Mesendoderm (in vitro differentiated cells): ENCODE data around the gene TSC22D3.
"Not testable (repeated sequence)": the region's sequence is repeated elsewhere in the genome, so short reads cannot be mapped to it uniquely, and the experiment has no call there.

Experiments used
- DNase-seq: peaks from one replicate; pipeline ENCODE4 v3.0.0; 2013
- H2AK5ac ChIP-seq: 2 replicates; pipeline ENCODE4 v1.6.1; 2013; ENCODE audit warnings: low read length, inconsistent platforms
- H2BK120ac ChIP-seq: 2 replicates; pipeline ENCODE4 v1.6.1; 2013; ENCODE audit warnings: low read depth, mild to moderate bottlenecking, low read length, moderate library complexity, mixed read lengths
- H2BK15ac ChIP-seq: replicated peaks from 2 replicates; pipeline ENCODE4 v1.6.1; 2013; ENCODE audit warnings: low read depth, mild to moderate bottlenecking, moderate library complexity
- H2BK5ac ChIP-seq: 2 replicates; pipeline ENCODE4 v1.6.1; 2013; ENCODE audit warnings: low read length, inconsistent platforms
- H3K18ac ChIP-seq: 2 replicates; pipeline ENCODE4 v1.6.1; 2013; ENCODE audit warnings: mild to moderate bottlenecking, low read length, mixed read lengths
- H3K23ac ChIP-seq: one replicate; pipeline ENCODE4 v1.6.1; 2013; ENCODE audit warnings: low read length
- H3K27ac ChIP-seq: 2 replicates; pipeline ENCODE4 v1.5.1; 2013; ENCODE audit warnings: low read depth, mild to moderate bottlenecking, inconsistent platforms, low read length, moderate library complexity
- H3K27me3 ChIP-seq: 2 replicates; pipeline ENCODE4 v1.6.1; 2013; ENCODE audit warnings: low read length, control low read depth, mild to moderate bottlenecking, inconsistent platforms; ENCODE audit not compliant: insufficient read depth, poor library complexity
- H3K36me3 ChIP-seq: 2 replicates; pipeline ENCODE4 v1.6.1; 2013; ENCODE audit warnings: low read length, inconsistent platforms; ENCODE audit not compliant: control insufficient read depth, insufficient read depth
- H3K4ac ChIP-seq: one replicate; pipeline ENCODE4 v1.6.1; 2013; ENCODE audit warnings: low read depth, mild to moderate bottlenecking, low read length, moderate library complexity
- H3K4me1 ChIP-seq: 2 replicates; pipeline ENCODE4 v1.6.1; 2013; ENCODE audit warnings: low read depth, low read length, inconsistent platforms; ENCODE audit not compliant: control insufficient read depth
- H3K4me2 ChIP-seq: 2 replicates; pipeline ENCODE4 v1.6.1; 2013; ENCODE audit warnings: low read length
- H3K4me3 ChIP-seq: 2 replicates; pipeline ENCODE4 v1.5.1; 2013; ENCODE audit warnings: mild to moderate bottlenecking, low read length
- H3K56ac ChIP-seq: one replicate; pipeline ENCODE4 v1.6.1; 2013; ENCODE audit warnings: low read length
- H3K79me1 ChIP-seq: 2 replicates; pipeline ENCODE4 v1.6.1; 2013; ENCODE audit warnings: low read length, inconsistent platforms
- H3K79me2 ChIP-seq: 2 replicates; pipeline ENCODE4 v1.6.1; 2013; ENCODE audit warnings: mild to moderate bottlenecking, low read length; ENCODE audit not compliant: control insufficient read depth, insufficient read depth
- H3K9ac ChIP-seq: 2 replicates; pipeline ENCODE4 v1.6.1; 2013; ENCODE audit warnings: low read length, inconsistent platforms
- H4K5ac ChIP-seq: one replicate; pipeline ENCODE4 v1.6.1; 2013; ENCODE audit warnings: low read length
- H4K8ac ChIP-seq: one replicate; pipeline ENCODE4 v1.6.1; 2013; ENCODE audit warnings: low read depth, mild to moderate bottlenecking, control low read depth, low read length, moderate library complexity
- WGBS: extraction: QIAGEN DNeasy Blood & Tissue Kit; methylation state at CpG from one replicate; pipeline ENCODE4 v1.1.7; 2013; ENCODE audit warnings: low lambda C conversion rate, missing lambda C conversion rate; ENCODE audit not compliant: insufficient coverage; ENCODE audit errors: extremely low coverage; 5-methylcytosine and 5-hydroxymethylcytosine counted together

Gene TSC22D3

DNA sequence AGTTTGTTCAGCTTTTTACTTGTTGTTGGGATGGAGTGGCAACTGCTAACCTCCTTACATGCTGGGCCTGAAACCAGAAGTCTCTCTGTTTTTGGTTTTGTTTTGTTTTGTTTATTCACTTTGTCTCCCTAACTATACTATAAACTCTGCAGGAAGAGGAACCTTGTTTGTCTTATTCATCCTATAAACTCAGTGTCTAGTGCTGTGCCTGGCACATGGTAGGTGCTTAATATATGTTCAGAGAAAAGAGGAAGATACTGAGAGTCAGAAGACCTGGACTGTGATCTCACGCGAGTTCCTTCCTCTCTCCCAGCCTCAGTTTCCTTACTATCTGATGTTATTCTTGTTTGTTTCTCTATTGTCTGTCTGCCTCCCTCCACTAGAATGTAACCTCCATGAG lies 76.0 kb downstream of the TSC22D3 start:
- no peak overlapping the region for H3K56ac ChIP-seq
- H3K4me1 ChIP-seq, result no peaks in the 10 kb centered on the region
- H3K18ac ChIP-seq, result no peak overlapping the region
- no peak overlapping the region for H3K4ac ChIP-seq
- H3K79me1 ChIP-seq, result no peaks in the 10 kb centered on the region
- H2AK5ac ChIP-seq, result no peak overlapping the region
- H3K4me2 ChIP-seq, result no peak overlapping the region
- H2BK15ac ChIP-seq, result no peak overlapping the region
- no peak overlapping the region for H4K5ac ChIP-seq
- H3K9ac ChIP-seq, result no peak overlapping the region
- no peak overlapping the region for H2BK5ac ChIP-seq
- no peak overlapping the region for H3K23ac ChIP-seq
- no peak overlapping the region for H3K27ac ChIP-seq
- no peak overlapping the region for H4K8ac ChIP-seq
- no peaks in the 10 kb centered on the region for H3K79me2 ChIP-seq
- DNase-seq, result no peak
- H3K27me3 ChIP-seq, result no peaks in the 10 kb centered on the region
- H3K4me3 ChIP-seq, result no peak overlapping the region
- H2BK120ac ChIP-seq, result no peak overlapping the region
- no peaks in the 10 kb centered on the region for H3K36me3 ChIP-seq
- no CpG with 5 or more reads among the region's 2 CpGs for WGBS

DNA sequence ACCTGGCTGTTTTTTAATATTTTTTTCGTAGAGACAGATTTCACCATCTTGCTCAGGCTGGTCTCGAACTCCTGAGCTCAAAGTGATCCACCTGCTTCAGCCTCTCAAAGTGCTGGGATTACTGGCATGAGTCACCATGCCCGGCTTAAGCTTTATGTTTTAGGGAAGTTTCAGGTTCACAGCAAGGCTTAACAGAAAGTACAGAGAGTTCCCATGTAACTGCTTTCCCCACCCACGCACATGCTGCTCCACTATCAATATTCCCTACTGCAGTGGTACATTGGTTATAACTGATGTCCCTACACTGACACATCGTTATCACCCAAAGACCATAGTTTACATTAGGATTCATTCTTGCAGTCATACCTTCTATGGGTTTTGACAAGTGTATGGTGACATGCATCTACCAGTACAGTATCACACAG lies 84.6 kb downstream of the TSC22D3 start:
- H3K27ac ChIP-seq, result no peak overlapping the region
- no CpG with 5 or more reads among the region's 5 CpGs for WGBS
- H3K9ac ChIP-seq, result no peak overlapping the region

DNA sequence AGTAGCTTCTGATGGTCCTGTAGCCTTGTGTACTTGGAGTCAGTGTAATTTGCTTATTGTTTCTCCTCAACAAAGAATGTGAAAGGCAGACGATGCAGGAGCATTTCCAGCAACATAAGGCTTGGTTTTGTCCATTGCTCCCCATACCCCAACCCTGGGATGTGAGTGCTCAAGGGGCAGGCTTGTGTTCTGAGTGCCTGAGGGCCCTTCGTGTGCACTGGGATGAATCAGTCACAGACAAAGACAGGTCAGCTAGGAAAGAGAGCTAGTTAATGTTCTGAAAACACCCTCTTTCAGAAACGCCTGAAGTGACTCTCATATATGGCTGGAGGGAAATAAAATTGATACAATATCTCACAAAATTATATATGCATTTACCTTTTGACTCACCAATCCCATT lies 88.1 kb downstream of the TSC22D3 start:
- no peak overlapping the region for H3K18ac ChIP-seq
- no peak overlapping the region for H3K23ac ChIP-seq
- no peak overlapping the region for H3K4ac ChIP-seq
- no peak for DNase-seq
- H3K4me2 ChIP-seq, result no peak overlapping the region
- no peak overlapping the region for H3K27ac ChIP-seq
- no peaks in the 10 kb centered on the region for H3K27me3 ChIP-seq
- no peaks in the 10 kb centered on the region for H3K36me3 ChIP-seq
- H3K56ac ChIP-seq, result no peak overlapping the region
- no peak overlapping the region for H2BK5ac ChIP-seq
- no peaks in the 10 kb centered on the region for H3K79me2 ChIP-seq
- no peak overlapping the region for H2BK15ac ChIP-seq
- H3K9ac ChIP-seq, result no peak overlapping the region
- no peak overlapping the region for H4K8ac ChIP-seq
- no peaks in the 10 kb centered on the region for H3K4me1 ChIP-seq
- H4K5ac ChIP-seq, result no peak overlapping the region
- H3K79me1 ChIP-seq, result no peaks in the 10 kb centered on the region
- H2AK5ac ChIP-seq, result no peak overlapping the region
- H2BK120ac ChIP-seq, result no peak overlapping the region
- no CpG with 5 or more reads among the region's 3 CpGs for WGBS
- H3K4me3 ChIP-seq, result no peak overlapping the region

More for the DNA sequence above, 84.6 kb downstream of the TSC22D3 start:
- no peak for DNase-seq
- H3K23ac ChIP-seq, result no peak overlapping the region
- no peaks in the 10 kb centered on the region for H3K27me3 ChIP-seq
- no peak overlapping the region for H2BK15ac ChIP-seq
- H3K4me2 ChIP-seq, result no peak overlapping the region
- no peaks in the 10 kb centered on the region for H3K79me2 ChIP-seq
- no peaks in the 10 kb centered on the region for H3K36me3 ChIP-seq
- H4K5ac ChIP-seq, result no peak overlapping the region
- H3K79me1 ChIP-seq, result no peaks in the 10 kb centered on the region
- no peak overlapping the region for H3K4ac ChIP-seq
- H3K18ac ChIP-seq, result no peak overlapping the region
- no peaks in the 10 kb centered on the region for H3K4me1 ChIP-seq
- H2BK5ac ChIP-seq, result no peak overlapping the region
- H3K4me3 ChIP-seq, result no peak overlapping the region
- H2AK5ac ChIP-seq, result no peak overlapping the region
- H2BK120ac ChIP-seq, result no peak overlapping the region
- H4K8ac ChIP-seq, result no peak overlapping the region
- no peak overlapping the region for H3K56ac ChIP-seq

DNA sequence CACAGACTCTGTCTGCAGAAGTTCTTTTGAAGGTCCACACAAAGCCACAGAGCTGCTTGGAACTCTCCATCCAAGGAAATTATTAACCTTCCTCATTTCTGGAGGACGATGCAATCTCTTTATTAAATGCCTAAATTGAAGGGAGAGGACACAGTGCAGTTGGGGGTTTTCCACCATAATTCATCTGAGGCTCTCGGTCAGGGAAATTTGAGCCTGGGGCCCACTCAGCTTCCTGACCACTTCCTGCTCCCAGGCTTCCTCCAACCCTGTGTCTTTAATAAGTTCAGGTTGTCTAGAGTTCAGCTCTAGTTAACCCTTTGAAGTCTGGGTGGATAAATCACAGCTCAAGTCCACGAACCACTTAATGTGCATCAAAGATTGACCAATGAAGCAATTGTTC lies 88.8 kb downstream of the TSC22D3 start:
- Histone ChIP-seq H3K27me3 (no peaks in the 10 kb centered on the region), H3K4me2 (no peak overlapping the region), H3K23ac (no peak overlapping the region), H3K4ac (no peak overlapping the region), H4K8ac (no peak overlapping the region), H3K27ac (no peak overlapping the region), H3K79me1 (no peaks in the 10 kb centered on the region), H3K4me1 (no peaks in the 10 kb centered on the region), H3K79me2 (no peaks in the 10 kb centered on the region), H2AK5ac (no peak overlapping the region), H3K9ac (no peak overlapping the region), H3K4me3 (no peak overlapping the region), H4K5ac (no peak overlapping the region), H3K18ac (no peak overlapping the region), H3K56ac (no peak overlapping the region), H2BK120ac (no peak overlapping the region), H3K36me3 (no peaks in the 10 kb centered on the region), H2BK15ac (no peak overlapping the region), H2BK5ac (no peak overlapping the region)
- no CpG with 5 or more reads among the region's 3 CpGs for WGBS
- DNase-seq, result no peak

DNA sequence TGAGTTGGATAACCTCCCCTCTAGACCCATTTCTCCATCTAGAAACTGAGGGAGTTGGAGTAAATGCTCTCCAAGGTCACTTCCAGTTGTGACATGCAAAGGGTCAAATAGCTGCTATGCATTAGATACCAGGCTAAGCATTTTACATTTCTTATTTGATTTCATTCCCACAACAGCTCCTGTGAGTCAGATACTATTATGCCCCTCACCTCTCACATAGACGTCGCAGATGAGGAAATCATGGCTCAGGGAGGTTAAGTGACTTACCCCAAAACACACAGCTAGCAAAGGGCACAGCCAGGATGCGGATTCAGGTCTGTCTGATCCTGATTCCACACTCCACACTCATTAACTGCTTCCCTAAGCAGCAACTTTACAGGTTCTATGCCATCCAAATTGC lies 89.6 kb downstream of the TSC22D3 start:
- Histone ChIP-seq H3K36me3 (no peaks in the 10 kb centered on the region), H3K4ac (no peak overlapping the region), H2BK15ac (no peak overlapping the region), H3K4me3 (no peak overlapping the region), H3K56ac (no peak overlapping the region), H3K9ac (no peak overlapping the region), H2BK120ac (no peak overlapping the region), H3K79me2 (no peaks in the 10 kb centered on the region), H2AK5ac (no peak overlapping the region), H3K27ac (no peak overlapping the region), H4K5ac (no peak overlapping the region), H3K79me1 (no peaks in the 10 kb centered on the region), H4K8ac (no peak overlapping the region), H3K27me3 (no peaks in the 10 kb centered on the region), H3K4me2 (no peak overlapping the region), H2BK5ac (no peak overlapping the region), H3K23ac (no peak overlapping the region), H3K4me1 (no peaks in the 10 kb centered on the region), H3K18ac (no peak overlapping the region)
- no peak for DNase-seq
- WGBS, result no CpG with 5 or more reads among the region's 3 CpGs

DNA sequence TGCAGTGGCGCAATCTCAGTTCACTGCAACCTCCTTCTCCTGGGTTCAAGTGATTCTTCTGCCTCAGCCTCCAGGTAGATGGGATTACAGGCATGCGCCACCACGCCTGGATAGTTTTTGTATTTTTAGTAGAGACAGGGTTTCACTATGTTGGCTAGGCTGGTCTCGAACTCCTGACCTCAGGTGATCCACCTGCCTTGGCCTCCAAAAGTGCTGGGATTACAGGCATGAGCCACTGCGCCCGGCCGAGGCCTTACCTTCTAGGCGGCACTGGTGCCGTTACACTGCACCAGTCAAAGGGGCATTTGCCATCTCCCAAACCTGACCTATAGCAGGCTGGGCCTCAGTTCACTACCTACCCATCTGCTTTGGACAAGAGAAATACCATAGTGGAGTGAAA lies 90.0 kb downstream of the TSC22D3 start:
- no CpG with 5 or more reads among the region's 9 CpGs for WGBS
- H2BK15ac ChIP-seq, result not testable (repeated sequence)

More for the DNA sequence above, 90.0 kb downstream of the TSC22D3 start:
- H3K56ac ChIP-seq, H3K23ac ChIP-seq, H3K79me1 ChIP-seq, H2BK120ac ChIP-seq, H4K8ac ChIP-seq, H3K27me3 ChIP-seq, H3K4me3 ChIP-seq, H3K9ac ChIP-seq, H2AK5ac ChIP-seq, H2BK5ac ChIP-seq, H3K27ac ChIP-seq, H3K79me2 ChIP-seq, H3K18ac ChIP-seq, H4K5ac ChIP-seq, DNase-seq, H3K36me3 ChIP-seq, H3K4me1 ChIP-seq, H3K4ac ChIP-seq, H3K4me2 ChIP-seq: not testable (repeated sequence)
